BJ (cell line): ENCODE measurements around the gene SULF2. TPM values are rescaled to one million over a fixed set of nuclear protein-coding genes. Genes with fewer than 3 reads are reported as not detected.
A peak's percentile ranks its signal among the peaks of the same experiment; 100 is the strongest.
"Not testable (repeated sequence)": the region's sequence is repeated elsewhere in the genome, so short reads cannot be mapped to it uniquely, and the experiment has no call there.

Experiments used
- CTCF ChIA-PET: fragments of 350-600 bp; formaldehyde crosslinking; extraction: SDS; loops from one replicate; lab custom pipeline; 2021; ENCODE audit warnings: antibody characterized with exemption, inconsistent platforms; lab: Yijun Ruan, JAX
- POLR2A ChIA-PET: fragments of 300-600 bp; sonication (Branson Sonifier 250); formaldehyde crosslinking; extraction: SDS; loops from one replicate; lab custom pipeline; 2021; ENCODE audit warnings: antibody characterized with exemption; lab: Charles Lee
- DNase-seq: peaks from one replicate; pipeline ENCODE4 v3.0.0-alpha.2; 2011; ENCODE audit warnings: low read depth
- H3K27me3 ChIP-seq: 2 replicates; pipeline ENCODE4 v1.6.0; 2011; ENCODE audit warnings: low read length; ENCODE audit not compliant: control insufficient read depth, insufficient read depth
- H3K36me3 ChIP-seq: 2 replicates; pipeline ENCODE4 v1.5.1; 2011; ENCODE audit warnings: low read length; ENCODE audit not compliant: control insufficient read depth, insufficient read depth
- H3K4me3 ChIP-seq: 2 replicates; pipeline ENCODE4 v1.5.1; 2011; ENCODE audit warnings: low read depth, mild to moderate bottlenecking, control low read depth, low read length
- polyA plus RNA-seq: library from polyadenylated mRNA; depleted of rRNA; stranded (reverse); fragments of >200 nt; gene quantifications from 2 replicates; pipeline ENCODE4 v1.2.3, GENCODE V29; 2011
- TF ChIP-seq, protein P1 (sequence below): IDR thresholded peaks from 2 replicates; pipeline ENCODE4 v1.5.1; 2011; ENCODE audit warnings: low read depth, mild to moderate bottlenecking, control low read depth, inconsistent platforms, low read length, moderate library complexity; ENCODE audit not compliant: insufficient read depth

Gene SULF2
- polyA plus RNA-seq, 1 experiment = 13.2 TPM

DNA sequence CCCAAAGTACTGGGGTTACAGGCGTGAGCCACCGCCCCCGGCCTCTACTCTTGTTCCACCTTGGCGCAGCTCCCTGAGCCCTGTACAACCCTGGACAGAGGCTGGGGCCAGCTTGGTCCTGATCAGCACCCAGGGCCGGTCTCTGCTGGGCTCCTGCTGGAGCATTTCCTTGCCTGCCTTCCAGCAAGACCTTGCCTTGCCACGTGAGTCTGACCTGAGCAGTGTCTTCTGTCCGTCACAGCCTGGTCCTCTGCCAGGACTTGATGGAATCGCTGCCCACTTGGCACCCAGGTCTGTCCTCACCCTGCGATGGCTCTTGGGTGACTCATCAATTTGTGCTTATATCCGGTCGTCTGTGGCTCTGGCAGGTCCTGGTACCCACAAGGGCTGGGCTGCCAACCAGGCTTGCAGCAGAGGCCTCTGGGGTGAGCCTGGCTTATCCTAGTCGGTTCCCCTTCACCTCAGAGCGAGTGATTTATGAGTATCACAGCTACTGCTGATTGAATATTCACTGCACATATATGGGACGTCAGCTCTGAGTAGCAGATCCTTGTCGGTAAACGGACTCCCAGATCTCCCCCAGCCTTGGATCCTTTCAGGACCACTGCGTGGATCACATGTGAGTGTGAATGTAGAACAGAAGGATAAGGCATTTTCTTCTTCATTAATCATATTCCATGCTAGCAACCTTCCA, 10.1 kb upstream of the SULF2 start:
- Histone ChIP-seq H3K4me3 (no peak overlapping the region), H3K36me3 (no peaks in the 10 kb centered on the region), H3K27me3 (peaks cover 2% of the 10 kb centered on the region; the same call in 1 of the 2 replicates)
- no peak for DNase-seq
- TF ChIP-seq, protein P1, sequence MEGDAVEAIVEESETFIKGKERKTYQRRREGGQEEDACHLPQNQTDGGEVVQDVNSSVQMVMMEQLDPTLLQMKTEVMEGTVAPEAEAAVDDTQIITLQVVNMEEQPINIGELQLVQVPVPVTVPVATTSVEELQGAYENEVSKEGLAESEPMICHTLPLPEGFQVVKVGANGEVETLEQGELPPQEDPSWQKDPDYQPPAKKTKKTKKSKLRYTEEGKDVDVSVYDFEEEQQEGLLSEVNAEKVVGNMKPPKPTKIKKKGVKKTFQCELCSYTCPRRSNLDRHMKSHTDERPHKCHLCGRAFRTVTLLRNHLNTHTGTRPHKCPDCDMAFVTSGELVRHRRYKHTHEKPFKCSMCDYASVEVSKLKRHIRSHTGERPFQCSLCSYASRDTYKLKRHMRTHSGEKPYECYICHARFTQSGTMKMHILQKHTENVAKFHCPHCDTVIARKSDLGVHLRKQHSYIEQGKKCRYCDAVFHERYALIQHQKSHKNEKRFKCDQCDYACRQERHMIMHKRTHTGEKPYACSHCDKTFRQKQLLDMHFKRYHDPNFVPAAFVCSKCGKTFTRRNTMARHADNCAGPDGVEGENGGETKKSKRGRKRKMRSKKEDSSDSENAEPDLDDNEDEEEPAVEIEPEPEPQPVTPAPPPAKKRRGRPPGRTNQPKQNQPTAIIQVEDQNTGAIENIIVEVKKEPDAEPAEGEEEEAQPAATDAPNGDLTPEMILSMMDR = no peak
- ChIA-PET CTCF (no interaction called here), POLR2A (no interaction called here)

DNA sequence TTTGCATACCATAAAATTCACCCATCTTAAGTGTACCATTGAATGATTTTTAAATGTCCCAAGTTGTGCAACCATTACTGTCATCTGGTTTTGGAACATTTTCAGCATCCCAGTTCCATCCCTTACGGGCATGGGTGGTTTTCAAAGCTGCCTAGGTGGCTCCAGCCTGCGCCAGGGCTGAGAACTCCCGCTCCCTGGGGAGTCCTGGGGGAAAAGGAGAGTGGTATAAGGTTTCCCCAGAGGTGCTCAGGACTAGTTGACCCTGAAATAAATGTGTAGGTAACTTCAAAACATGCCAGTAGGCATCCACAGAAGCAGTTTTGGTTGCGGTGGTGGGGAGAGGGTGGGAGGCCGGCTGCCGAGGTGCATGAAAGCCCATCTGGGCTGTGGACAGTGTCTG, 9.0 kb upstream of the SULF2 start:
- H3K36me3 ChIP-seq, H3K4me3 ChIP-seq, DNase-seq, H3K27me3 ChIP-seq, POLR2A ChIA-PET: not testable (repeated sequence)
- CTCF ChIA-PET = interaction anchor here (2.1 kb wide), 1 partner anchor 501 kb away, joined by 5 read pairs; no protein-coding TSS in a partner anchor

GRCh38 chr20:47792021-47792618, 6.8 kb upstream of the SULF2 start:
- no peaks in the 10 kb centered on the region for H3K36me3 ChIP-seq
- no peak overlapping the region for H3K4me3 ChIP-seq
- DNase-seq = peak; percentile 79
- peaks cover 5% of the 10 kb centered on the region; the same call in 1 of the 2 replicates for H3K27me3 ChIP-seq
- POLR2A ChIA-PET = interaction anchor here (0.6 kb wide), 1 partner anchor 794 kb away, joined by 17 read pairs; no protein-coding TSS in a partner anchor
- TF ChIP-seq, protein P1 = no peak
- CTCF ChIA-PET = interaction anchor here (0.9 to 2.9 kb wide), 3 partner anchors 59 to 829 kb away, joined by 3 to 24 read pairs (median 5); no protein-coding TSS in a partner anchor

DNA sequence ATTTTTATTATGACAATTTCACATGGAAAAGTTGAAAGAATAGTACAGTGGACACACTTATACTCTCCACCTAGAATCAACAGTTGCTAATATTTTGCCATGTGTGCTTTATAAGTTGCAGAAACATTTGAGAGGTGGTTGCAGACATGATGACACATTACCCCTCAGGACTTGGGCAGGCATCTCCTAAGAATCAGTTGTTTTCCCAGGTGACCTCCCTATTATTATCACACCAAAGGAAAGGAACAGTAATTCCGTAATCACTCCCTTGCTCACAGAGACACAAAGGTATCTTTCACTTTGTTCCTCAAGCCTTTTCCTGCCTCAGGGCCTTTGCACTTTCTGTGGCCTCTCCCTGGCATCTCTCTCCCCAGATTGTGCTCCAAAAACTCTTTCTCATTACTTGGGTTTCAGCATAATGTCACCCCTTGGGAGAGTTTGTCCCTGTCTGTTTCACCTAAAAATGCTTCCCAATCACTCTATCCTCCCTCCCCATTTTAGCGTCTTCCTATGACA, 5.9 kb upstream of the SULF2 start:
- Histone ChIP-seq H3K4me3 (no peak overlapping the region), H3K27me3 (peaks cover 5% of the 10 kb centered on the region; the same call in 1 of the 2 replicates), H3K36me3 (no peaks in the 10 kb centered on the region)
- TF ChIP-seq, protein P1 = no peak
- POLR2A ChIA-PET = no interaction called here
- no peak for DNase-seq
- CTCF ChIA-PET = interaction anchor here (2.8 to 2.9 kb wide), 2 partner anchors 830 kb away, joined by 19 to 24 read pairs; no protein-coding TSS in a partner anchor

- CTCF ChIA-PET = interaction anchor here (1.5 to 2.8 kb wide), 2 partner anchors 112 to 830 kb away, joined by 3 to 19 read pairs; no protein-coding TSS in a partner anchor
- POLR2A ChIA-PET = no interaction called here
- H3K27me3 ChIP-seq = peaks cover 3% of the 10 kb centered on the region; the same call in 1 of the 2 replicates
These were observed 5.3 kb upstream of the SULF2 start for GRCh38 chr20:47790580-47790965.

More at GRCh38 chr20:47790580-47790965, 5.3 kb upstream of the SULF2 start:
- TF ChIP-seq, protein P1 = no peak
- Histone ChIP-seq H3K36me3 (no peaks in the 10 kb centered on the region), H3K4me3 (no peak overlapping the region)
- no peak for DNase-seq
